Measurements from ENCODE around the gene ABCC6.

DNA sequence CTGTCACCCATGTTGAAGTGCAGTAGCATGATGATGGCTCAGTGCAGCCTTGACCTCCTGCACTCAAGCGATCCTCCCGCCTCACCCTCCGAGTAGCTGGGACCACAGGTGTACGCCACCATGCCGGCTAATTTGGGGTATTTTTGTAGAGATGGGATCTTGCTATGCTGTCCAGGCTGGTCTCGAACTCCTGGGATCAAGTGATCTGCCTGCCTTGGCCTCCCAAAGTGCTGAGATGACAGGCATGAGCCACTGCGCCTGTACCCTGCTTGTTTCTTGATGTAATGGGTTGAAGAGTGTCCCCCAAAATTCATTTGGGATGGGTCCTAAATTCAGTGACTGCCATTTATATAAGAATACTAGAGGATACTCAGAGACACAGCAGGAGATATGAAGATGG lies 57.2 kb downstream of the ABCC6 start:
- no peak for TF ChIP-seq ATF2 (IDR thresholded peaks at IDR 0.05; ENCODE audit: low read length)
- TF ChIP-seq POLR2A (IDR thresholded peaks at IDR 0.05; ENCODE audit: low read depth, low read length): no peak
- no peak for TF ChIP-seq FOXK2 (IDR thresholded peaks at IDR 0.05)
- TF ChIP-seq, protein P1, sequence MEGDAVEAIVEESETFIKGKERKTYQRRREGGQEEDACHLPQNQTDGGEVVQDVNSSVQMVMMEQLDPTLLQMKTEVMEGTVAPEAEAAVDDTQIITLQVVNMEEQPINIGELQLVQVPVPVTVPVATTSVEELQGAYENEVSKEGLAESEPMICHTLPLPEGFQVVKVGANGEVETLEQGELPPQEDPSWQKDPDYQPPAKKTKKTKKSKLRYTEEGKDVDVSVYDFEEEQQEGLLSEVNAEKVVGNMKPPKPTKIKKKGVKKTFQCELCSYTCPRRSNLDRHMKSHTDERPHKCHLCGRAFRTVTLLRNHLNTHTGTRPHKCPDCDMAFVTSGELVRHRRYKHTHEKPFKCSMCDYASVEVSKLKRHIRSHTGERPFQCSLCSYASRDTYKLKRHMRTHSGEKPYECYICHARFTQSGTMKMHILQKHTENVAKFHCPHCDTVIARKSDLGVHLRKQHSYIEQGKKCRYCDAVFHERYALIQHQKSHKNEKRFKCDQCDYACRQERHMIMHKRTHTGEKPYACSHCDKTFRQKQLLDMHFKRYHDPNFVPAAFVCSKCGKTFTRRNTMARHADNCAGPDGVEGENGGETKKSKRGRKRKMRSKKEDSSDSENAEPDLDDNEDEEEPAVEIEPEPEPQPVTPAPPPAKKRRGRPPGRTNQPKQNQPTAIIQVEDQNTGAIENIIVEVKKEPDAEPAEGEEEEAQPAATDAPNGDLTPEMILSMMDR (IDR thresholded peaks at IDR 0.05 in 2 of 3, conservative IDR thresholded peaks at IDR 0.05 in 1 of 3; ENCODE audit: control insufficient read depth in 2 of 3, extremely low read depth in 1 of 3, insufficient read depth in 1 of 3, low read depth in 3 of 3, low read length in 3 of 3): no peak
- TF ChIP-seq BCL11A (IDR thresholded peaks at IDR 0.05; ENCODE audit: low read depth, low read length): no peak
- no peak for TF ChIP-seq NR2F1 (conservative IDR thresholded peaks at IDR 0.05)
- no peak for TF ChIP-seq CHD2 (IDR thresholded peaks at IDR 0.05; ENCODE audit: borderline replicate concordance, low read depth, low read length)
- no peak for TF ChIP-seq EZH2 (IDR thresholded peaks at IDR 0.05; ENCODE audit: borderline replicate concordance, control insufficient read depth, low read depth, low read length)
- no peak for TF ChIP-seq BMI1 (IDR thresholded peaks at IDR 0.05; ENCODE audit: borderline replicate concordance)
- TF ChIP-seq GATAD2B (conservative IDR thresholded peaks at IDR 0.05; ENCODE audit: low read depth): no peak
- TF ChIP-seq REST (IDR thresholded peaks at IDR 0.05; ENCODE audit: low read depth, low read length): no peak
- TF ChIP-seq MTA2 (IDR thresholded peaks at IDR 0.05; ENCODE audit: low read depth): no peak
- no peak for TF ChIP-seq NBN (IDR thresholded peaks at IDR 0.05)
- TF ChIP-seq ETV6 (conservative IDR thresholded peaks at IDR 0.05 in 1 of 2, IDR thresholded peaks at IDR 0.05 in 1 of 2; ENCODE audit: borderline replicate concordance in 1 of 2, low read depth in 1 of 2): no peak

Measured in GM12878 (cell line).